Measurements from ENCODE around the gene VTI1A.
"Not testable (repeated sequence)": the region's sequence is repeated elsewhere in the genome, so short reads cannot be mapped to it uniquely, and the experiment has no call there.

VTI1A gene

GRCh38 chr10:112723876-112724275, 276.9 kb downstream of the VTI1A start:
- H3K4me3 ChIP-seq (ENCODE audit: low read length) = no peak overlapping the region
- no peak for DNase-seq (ENCODE audit: low read depth, low spot score)

DNA sequence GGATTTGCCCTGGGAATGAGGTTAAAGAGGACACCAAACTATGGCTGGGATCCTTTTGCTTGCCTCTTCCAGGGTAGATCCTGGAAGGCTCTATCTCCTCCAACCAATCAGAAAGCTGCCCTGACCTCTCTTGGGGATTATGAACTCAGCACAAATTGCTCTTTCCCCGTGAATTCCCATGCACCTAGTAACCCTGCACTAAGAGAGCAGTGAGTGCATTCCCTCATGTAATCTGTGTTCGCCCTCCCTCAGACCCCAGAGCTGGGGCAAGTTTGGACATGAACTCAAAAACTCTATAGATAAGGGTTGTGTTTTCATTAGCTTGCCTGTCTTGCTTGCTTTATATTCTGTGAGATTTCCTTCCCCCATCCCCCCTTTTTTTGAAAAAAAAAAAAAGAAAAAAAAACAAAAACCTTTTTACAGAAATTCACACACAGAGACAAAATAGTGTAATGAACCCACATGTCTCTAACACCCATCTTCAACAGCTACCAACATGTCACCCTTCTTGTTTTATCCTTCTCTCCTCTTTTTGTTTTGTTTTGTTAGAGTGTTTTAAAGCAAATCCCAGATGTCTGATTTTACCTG, 277.5 kb downstream of the VTI1A start:
- no peak for DNase-seq (ENCODE audit: low read depth, low spot score)

DNA sequence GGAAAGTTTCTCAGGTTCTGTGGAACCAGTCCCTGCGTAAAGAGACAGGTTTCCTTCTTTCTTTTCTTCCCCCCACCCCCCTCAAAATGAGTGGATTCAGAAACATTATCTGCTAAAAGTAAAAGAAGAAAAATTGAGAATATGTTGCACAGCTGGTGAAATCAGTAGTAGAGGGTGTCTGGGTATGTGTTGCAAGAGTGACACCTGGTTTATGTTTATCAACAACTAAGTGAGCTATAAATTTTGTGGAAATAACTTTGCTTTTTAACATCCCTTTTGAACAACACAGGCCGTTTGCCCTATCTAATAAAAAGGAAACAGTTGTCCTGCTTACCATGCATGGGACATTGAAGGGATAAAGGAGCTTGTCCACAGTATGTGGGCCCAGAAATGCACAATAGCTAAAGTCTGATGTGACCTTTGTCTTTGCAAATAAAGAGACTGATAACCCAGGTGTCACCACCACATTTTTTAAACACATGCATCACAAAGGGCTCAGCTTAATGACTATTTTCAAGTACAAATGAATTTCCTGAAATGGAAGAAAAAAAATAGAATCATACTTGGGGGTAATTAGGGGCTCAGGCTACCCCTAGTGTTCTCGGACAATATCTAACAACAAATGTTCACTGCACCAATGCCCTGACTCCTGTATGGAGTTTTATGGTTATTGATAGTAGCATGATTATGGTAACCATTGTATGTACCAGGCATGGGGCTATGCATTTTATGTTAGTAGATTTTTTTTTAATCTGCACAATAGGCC, 281.3 kb downstream of the VTI1A start:
- H3K4me3 ChIP-seq (ENCODE audit: low read length) = no peak overlapping the region
- DNase-seq (ENCODE audit: low read depth, low spot score) = no peak

More for the DNA sequence above, 277.5 kb downstream of the VTI1A start:
- H3K4me3 ChIP-seq (ENCODE audit: low read length) = no peak overlapping the region

DNA sequence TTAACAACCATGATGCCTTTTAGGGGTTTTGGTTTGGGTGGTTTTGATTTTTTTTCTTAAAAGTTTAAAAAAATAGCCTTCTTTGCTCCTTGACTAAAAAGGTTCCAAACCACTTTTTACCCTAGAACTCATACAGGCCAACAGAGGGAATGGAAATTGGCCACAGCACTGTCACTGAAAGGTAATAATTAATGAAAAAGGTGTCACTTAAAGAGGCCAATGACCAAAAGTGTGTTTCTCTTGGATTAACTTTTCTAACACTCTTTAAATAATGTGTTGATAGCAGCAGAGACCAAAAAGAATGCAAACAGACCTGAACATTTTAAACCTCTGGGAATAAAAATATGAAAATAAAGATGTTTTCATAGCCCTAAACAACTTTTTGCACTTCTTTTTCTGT, 282.0 kb downstream of the VTI1A start:
- no peak for DNase-seq (ENCODE audit: low read depth, low spot score)
- H3K4me3 ChIP-seq (ENCODE audit: low read length) = no peak overlapping the region

DNA sequence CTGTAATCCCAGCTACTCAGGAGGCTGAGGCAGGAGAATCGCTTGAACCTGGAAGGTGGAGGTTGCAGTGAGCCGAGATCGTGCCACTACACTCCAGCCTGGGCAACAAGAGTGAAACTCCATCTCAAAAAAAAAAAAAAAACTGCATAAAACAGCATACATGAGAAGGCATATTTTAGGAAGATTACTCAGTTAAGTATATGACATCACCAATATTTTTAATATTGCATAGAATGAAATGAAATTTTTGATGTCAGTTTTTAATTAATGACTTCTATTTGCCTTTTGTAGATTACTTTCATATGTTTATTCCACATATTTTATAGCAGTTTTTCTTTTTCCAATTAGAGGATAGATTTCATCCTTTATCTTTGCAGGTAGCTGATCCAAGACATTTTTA, 284.4 kb downstream of the VTI1A start:
- DNase-seq (ENCODE audit: low read depth, low spot score); H3K4me3 ChIP-seq (ENCODE audit: low read length): not testable (repeated sequence)

GRCh38 chr10:112732277-112732921, 285.4 kb downstream of the VTI1A start:
- no peak overlapping the region for H3K4me3 ChIP-seq (ENCODE audit: low read length)
- no peak for DNase-seq (ENCODE audit: low read depth, low spot score)

DNA sequence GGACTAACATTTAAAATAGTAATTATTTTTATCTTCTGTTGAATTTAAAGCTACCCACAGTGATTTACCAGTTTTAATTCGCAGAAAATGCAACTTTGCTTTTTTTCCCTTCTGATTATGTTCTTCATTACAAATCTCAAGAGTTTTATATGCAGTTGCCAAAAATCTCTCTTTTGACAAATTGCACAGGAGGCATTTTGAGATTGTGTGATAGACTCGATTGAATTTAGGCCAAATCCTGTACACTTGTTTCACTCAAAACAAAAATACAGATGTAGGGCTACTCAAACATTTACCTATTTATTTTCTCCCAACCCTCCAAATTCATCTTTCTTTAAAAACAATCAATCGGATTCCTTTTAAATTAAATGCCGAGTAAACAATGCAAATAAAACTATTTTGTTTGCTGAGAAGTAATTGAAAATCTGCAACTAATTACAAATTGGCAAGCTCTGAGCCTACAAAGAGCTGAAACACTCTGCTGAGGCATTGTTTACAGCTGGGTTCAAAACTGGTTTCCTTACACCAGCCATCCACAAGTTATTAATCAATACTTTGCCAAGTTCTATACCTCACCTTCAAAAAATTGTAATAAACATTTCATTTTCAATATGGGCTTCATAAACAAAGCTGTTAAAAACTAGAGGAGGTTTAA, 288.2 kb downstream of the VTI1A start:
- no peak for DNase-seq (ENCODE audit: low read depth, low spot score)
- H3K4me3 ChIP-seq (ENCODE audit: low read length) = no peak overlapping the region

GRCh38 chr10:112738606-112739591, 291.9 kb downstream of the VTI1A start:
- DNase-seq (ENCODE audit: low read depth, low spot score) = no peak
- no peak overlapping the region for H3K4me3 ChIP-seq (ENCODE audit: low read length)

DNA sequence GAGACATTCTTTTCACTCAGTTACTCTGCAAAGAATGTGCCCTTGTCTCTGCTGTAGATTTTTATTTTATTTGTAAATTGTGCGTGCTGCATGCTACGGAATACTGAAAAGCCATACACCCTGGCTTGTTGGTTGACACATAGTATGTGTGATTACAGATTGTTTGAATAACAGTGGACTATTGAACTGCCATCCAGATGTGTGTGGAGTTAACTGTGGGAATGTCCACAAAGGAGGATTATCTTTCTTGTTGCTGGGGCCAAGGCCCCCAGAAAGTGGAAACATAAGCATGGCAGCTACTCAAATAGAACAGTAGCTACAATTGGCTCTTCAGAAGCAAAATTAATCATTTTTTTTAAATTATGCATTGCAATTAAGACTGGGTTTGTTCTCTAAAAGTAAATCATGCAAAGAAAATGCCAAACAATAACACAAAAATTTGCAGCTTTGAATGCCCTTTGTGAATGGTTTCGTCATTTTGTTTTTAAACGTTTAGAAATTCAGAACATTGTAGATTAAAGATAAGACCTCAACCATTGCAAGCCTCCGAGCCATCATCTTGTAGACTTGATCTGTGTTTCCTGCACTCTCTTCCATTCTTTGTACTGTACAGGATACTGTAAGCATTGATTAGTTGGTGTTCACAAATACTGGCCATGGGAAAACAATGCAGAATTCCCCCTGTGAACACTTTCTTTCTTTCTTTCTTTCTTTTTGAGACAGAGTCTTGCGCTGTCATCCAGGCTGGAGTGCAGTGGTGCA, 292.8 kb downstream of the VTI1A start:
- DNase-seq (ENCODE audit: low read depth, low spot score) = no peak
- H3K4me3 ChIP-seq (ENCODE audit: low read length) = no peak overlapping the region

- no peak overlapping the region for H3K4me3 ChIP-seq (ENCODE audit: low read length)
- no peak for DNase-seq (ENCODE audit: low read depth, low spot score)
These were observed 294.9 kb downstream of the VTI1A start for GRCh38 chr10:112741830-112742402.

DNA sequence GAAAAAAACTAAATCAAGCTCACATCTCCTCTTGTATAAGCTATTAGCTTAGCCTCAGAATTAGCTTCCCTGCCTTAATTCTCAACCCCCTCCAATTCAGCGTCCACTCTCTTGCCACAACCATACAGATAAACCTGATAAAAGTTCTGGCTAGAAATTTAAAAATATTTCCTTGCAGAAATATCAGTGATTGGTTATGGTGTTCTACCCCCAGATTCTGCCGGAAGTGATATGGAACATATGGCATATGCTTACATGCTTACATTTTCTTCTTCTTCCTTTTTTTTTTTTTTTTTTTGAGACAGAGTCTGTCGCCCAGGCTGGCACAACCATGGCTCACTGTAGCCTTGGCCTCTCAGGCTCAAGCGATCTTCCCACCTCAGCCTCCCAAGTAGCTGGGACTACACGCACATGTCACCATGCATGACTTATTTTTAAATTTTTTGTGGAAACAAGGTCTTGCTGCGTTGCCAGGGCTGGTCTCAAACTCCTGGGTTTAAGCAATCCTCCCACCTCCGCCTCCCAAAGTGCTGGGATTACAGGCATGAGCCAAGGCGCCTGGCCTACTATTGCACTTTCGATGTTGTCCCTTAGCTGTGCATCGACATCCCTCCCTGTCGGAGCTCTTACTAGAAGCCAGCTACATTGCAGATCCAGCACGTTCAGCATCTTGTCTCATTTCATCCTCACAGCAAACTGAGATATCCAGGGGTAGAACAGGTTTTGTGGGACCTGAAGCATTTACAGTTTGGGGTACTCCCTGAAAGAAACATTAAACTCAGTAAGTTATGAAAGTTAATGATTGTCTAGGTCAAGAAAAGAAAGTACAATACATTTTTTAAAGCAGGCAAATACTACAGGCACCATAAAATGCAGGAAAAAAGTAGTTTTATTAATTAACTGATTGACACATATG, 297.4 kb downstream of the VTI1A start:
- H3K4me3 ChIP-seq (ENCODE audit: low read length) = no peak overlapping the region
- no peak for DNase-seq (ENCODE audit: low read depth, low spot score)

DNA sequence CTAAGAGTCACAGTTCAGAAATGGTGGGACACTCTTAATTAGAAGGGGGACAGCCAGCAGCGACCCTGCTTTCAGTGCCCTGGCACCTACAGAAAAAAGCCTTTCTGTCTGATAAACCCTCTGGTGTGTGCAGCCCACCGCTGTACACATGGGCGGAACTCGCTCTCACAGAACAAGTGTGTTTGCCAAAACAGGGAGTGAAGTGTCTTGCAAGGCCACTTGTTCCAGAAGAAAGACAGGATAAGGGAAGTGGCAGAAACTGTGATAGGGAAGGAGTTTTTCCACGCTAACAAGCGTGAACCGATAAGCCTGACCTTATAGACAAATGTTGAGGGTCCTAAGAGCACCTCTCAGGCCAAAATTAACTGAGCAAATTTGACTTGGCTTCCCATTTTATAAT, 299.3 kb downstream of the VTI1A start:
- H3K4me3 ChIP-seq (ENCODE audit: low read length) = no peak overlapping the region
- DNase-seq (ENCODE audit: low read depth, low spot score) = no peak

- no peak overlapping the region for H3K4me3 ChIP-seq (ENCODE audit: low read length)
- no peak for DNase-seq (ENCODE audit: low read depth, low spot score)
These were observed 303.6 kb downstream of the VTI1A start for GRCh38 chr10:112750427-112751167.

GRCh38 chr10:112751651-112752050, 304.6 kb downstream of the VTI1A start:
- DNase-seq (ENCODE audit: low read depth, low spot score) = peak; percentile 71
- no peak overlapping the region for H3K4me3 ChIP-seq (ENCODE audit: low read length)

DNA sequence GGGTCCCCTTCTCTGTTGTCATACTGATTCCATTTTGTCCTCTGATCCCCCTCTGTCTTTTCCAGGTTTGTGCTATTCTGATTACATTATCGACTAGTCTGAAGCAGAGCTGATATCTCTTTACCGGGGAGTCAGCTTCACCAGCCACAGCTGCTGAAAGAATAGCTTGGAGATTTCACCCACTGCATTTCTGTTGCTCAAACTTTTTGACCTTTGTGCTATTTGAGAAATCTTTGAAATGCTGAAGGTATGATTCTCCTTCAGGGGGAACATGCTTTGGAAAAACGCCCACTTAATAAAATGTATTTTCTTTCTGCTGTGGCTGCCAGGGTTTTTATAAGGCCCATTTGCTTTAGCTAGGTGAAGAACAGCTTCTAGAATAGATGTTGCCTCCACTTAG, 305.3 kb downstream of the VTI1A start:
- no peak for DNase-seq (ENCODE audit: low read depth, low spot score)
- H3K4me3 ChIP-seq (ENCODE audit: low read length) = no peak overlapping the region

- no peak overlapping the region for H3K4me3 ChIP-seq (ENCODE audit: low read length)
- DNase-seq (ENCODE audit: low read depth, low spot score) = no peak
These were observed 307.0 kb downstream of the VTI1A start for GRCh38 chr10:112753961-112754411.
